Measurements from ENCODE around the gene SSH3. TPM values are rescaled to one million over a fixed set of nuclear protein-coding genes. Genes with fewer than 3 reads are reported as not detected.

The SSH3 gene
- total RNA-seq, 1 experiment from 2014 or later = 38.0 TPM

GRCh38 chr11:67349457-67349856 is 46.1 kb downstream of the SSH3 start:
- no TSS peak for BruUV-seq (replicated peaks)
- ChIA-PET POLR2A (interaction anchor here (0.7 to 1.3 kb wide), 4 partner anchors 11 to 43 kb away, joined by 3 to 6 read pairs (median 4); partner anchors contain the start of gene RAD9A), CTCF (interaction anchor here (0.7 to 18.6 kb wide), 5 partner anchors 13 to 85 kb away, joined by 4 to 659 read pairs (median 20); partner anchors contain the start of gene CLCF1)
- Mint-ChIP-seq H3K27me3 (ENCODE audit: insufficient read depth, unreplicated experiment) (no peaks in the 10 kb centered on the region), H3K4me3 (ENCODE audit: unreplicated experiment) (no peak overlapping the region), H3K27ac (ENCODE audit: low read depth, unreplicated experiment) (peak overlapping the region; percentile 84), H3K4me1 (ENCODE audit: insufficient read depth, unreplicated experiment) (peaks cover 44% of the 10 kb centered on the region), H3K9me3 (ENCODE audit: unreplicated experiment) (no peaks in the 10 kb centered on the region), H3K36me3 (ENCODE audit: insufficient read depth, unreplicated experiment) (peaks cover 12% of the 10 kb centered on the region)
- TF ChIP-seq CTCF (IDR thresholded peaks at IDR 0.05; ENCODE audit: unreplicated experiment) = no peak
- intact Hi-C loops (cut with micrococcal nuclease) = loop anchor here (5.0 kb wide), 1 partner anchor 33 kb away; no protein-coding TSS in a partner anchor
- DNase-seq (ENCODE audit: unreplicated experiment) = no peak

- no TSS peak for BruUV-seq (replicated peaks)
- no peak for DNase-seq (ENCODE audit: unreplicated experiment)
- no peak overlapping the region for H3K4me3 Mint-ChIP-seq (ENCODE audit: unreplicated experiment)
- peak overlapping the region; percentile 84 for H3K27ac Mint-ChIP-seq (ENCODE audit: low read depth, unreplicated experiment)
- intact Hi-C loops (cut with micrococcal nuclease) = loop anchor here (5.0 kb wide), 1 partner anchor 32 kb away; no protein-coding TSS in a partner anchor
- H3K9me3 Mint-ChIP-seq (ENCODE audit: unreplicated experiment) = no peaks in the 10 kb centered on the region
- H3K27me3 Mint-ChIP-seq (ENCODE audit: insufficient read depth, unreplicated experiment) = no peaks in the 10 kb centered on the region
- peaks cover 49% of the 10 kb centered on the region for H3K4me1 Mint-ChIP-seq (ENCODE audit: insufficient read depth, unreplicated experiment)
- no peak for TF ChIP-seq CTCF (IDR thresholded peaks at IDR 0.05; ENCODE audit: unreplicated experiment)
- peaks cover 12% of the 10 kb centered on the region for H3K36me3 Mint-ChIP-seq (ENCODE audit: insufficient read depth, unreplicated experiment)
- ChIA-PET POLR2A (interaction anchor here (1.3 to 2.3 kb wide), 2 partner anchors 29 to 42 kb away, joined by 4 to 14 read pairs; partner anchors contain the start of gene RAD9A), CTCF (interaction anchor here (0.6 to 18.6 kb wide), 8 partner anchors 13 to 1219 kb away, joined by 3 to 659 read pairs (median 4); partner anchors contain the start of gene CLCF1)
Measured at GRCh38 chr11:67349928-67350465, 46.7 kb downstream of the SSH3 start.

- peak; percentile 90 for TF ChIP-seq CTCF (IDR thresholded peaks at IDR 0.05; ENCODE audit: unreplicated experiment)
- POLR2A ChIA-PET = interaction anchor here (0.6 to 9.3 kb wide), 14 partner anchors 9 to 583 kb away, joined by 3 to 144 read pairs (median 3); partner anchors contain the start of genes ANKRD13D, CLCF1, PPP1CA and RAD9A
- Mint-ChIP-seq H3K4me3 (ENCODE audit: unreplicated experiment) (peak overlapping the region; percentile 85), H3K27me3 (ENCODE audit: insufficient read depth, unreplicated experiment) (no peaks in the 10 kb centered on the region), H3K27ac (ENCODE audit: low read depth, unreplicated experiment) (peak overlapping the region; percentile 23), H3K9me3 (ENCODE audit: unreplicated experiment) (no peaks in the 10 kb centered on the region), H3K4me1 (ENCODE audit: insufficient read depth, unreplicated experiment) (peaks cover 49% of the 10 kb centered on the region), H3K36me3 (ENCODE audit: insufficient read depth, unreplicated experiment) (peaks cover 12% of the 10 kb centered on the region)
- DNase-seq (ENCODE audit: unreplicated experiment) = peak; percentile 80
- CTCF ChIA-PET = interaction anchor here (0.6 to 18.6 kb wide), 27 partner anchors 11 to 657 kb away, joined by 3 to 659 read pairs (median 4); partner anchors contain the start of genes AIP, CLCF1 and RAD9A
- BruUV-seq (replicated peaks) = no TSS peak
- intact Hi-C loops (cut with micrococcal nuclease) = no loop called here
Measured at GRCh38 chr11:67351275-67352005, 48.1 kb downstream of the SSH3 start.

Measured in MCF 10A (cell line).